IPS DF 4.7 (cell line): ENCODE measurements around the gene RAB11FIP3.

Source experiments
- DNase-seq: peaks from one replicate; pipeline ENCODE4 v3.0.0-alpha.2; 2013; ENCODE audit warnings: low spot score; ENCODE audit errors: extremely low read depth

The RAB11FIP3 gene

GRCh38 chr16:530111-530817 is 104.8 kb downstream of the RAB11FIP3 start:
- DNase-seq = no peak

- DNase-seq = no peak
Observed at GRCh38 chr16:531494-532125, 106.2 kb downstream of the RAB11FIP3 start.

GRCh38 chr16:533391-534123 is 108.1 kb downstream of the RAB11FIP3 start:
- no peak for DNase-seq

- no peak for DNase-seq
Observed at GRCh38 chr16:534135-534534, 108.7 kb downstream of the RAB11FIP3 start.

GRCh38 chr16:534856-535445 is 109.5 kb downstream of the RAB11FIP3 start:
- no peak for DNase-seq

GRCh38 chr16:535446-536405 is 110.3 kb downstream of the RAB11FIP3 start:
- DNase-seq = no peak

- DNase-seq = no peak
Observed at GRCh38 chr16:536746-537145, 111.3 kb downstream of the RAB11FIP3 start.

- DNase-seq = no peak
Observed at GRCh38 chr16:537415-538335, 112.2 kb downstream of the RAB11FIP3 start.

GRCh38 chr16:539901-540530 is 114.6 kb downstream of the RAB11FIP3 start:
- DNase-seq = no peak

- no peak for DNase-seq
Observed at GRCh38 chr16:540645-541340, 115.3 kb downstream of the RAB11FIP3 start.

- DNase-seq = no peak
Observed at GRCh38 chr16:543301-544164, 118.1 kb downstream of the RAB11FIP3 start.

- DNase-seq = no peak
Observed at GRCh38 chr16:544517-544916, 119.1 kb downstream of the RAB11FIP3 start.

GRCh38 chr16:546909-547770 is 121.7 kb downstream of the RAB11FIP3 start:
- DNase-seq = no peak

- DNase-seq = no peak
Observed at GRCh38 chr16:548586-548985, 123.1 kb downstream of the RAB11FIP3 start.

- no peak for DNase-seq
Observed at GRCh38 chr16:549544-550263, 124.3 kb downstream of the RAB11FIP3 start.

GRCh38 chr16:551210-551609 is 125.8 kb downstream of the RAB11FIP3 start:
- DNase-seq = no peak
